A549 (cell line): ENCODE data around the gene ERN1.

Experiments used
- CBX8 ChIP-seq: fragments of 200-600 bp; sonication (generic); IDR thresholded peaks from 2 replicates; pipeline ENCODE4 v1.6.1; 2016
- CHD4 ChIP-seq: fragments of 200-600 bp; sonication (generic); IDR thresholded peaks from 2 replicates; pipeline ENCODE4 v1.6.1; 2016; ENCODE audit warnings: antibody characterized with exemption, mild to moderate bottlenecking, borderline replicate concordance
- EP300 ChIP-seq, 2 experiments: fragments of >200 bp; sonication (Bioruptor Twin); formaldehyde crosslinking; IDR thresholded peaks; 2 replicates in 1 of 2; 3 replicates in 1 of 2; pipeline ENCODE4 v1.6.1; 2016 to 2017
- JUN ChIP-seq, 2 experiments: fragments of >200 bp; sonication (Bioruptor Twin); formaldehyde crosslinking; IDR thresholded peaks; 2 replicates in 1 of 2; 3 replicates in 1 of 2; pipeline ENCODE4 v1.6.1; 2016 to 2017
- MAFK ChIP-seq: fragments of 450-650 bp; IDR thresholded peaks from 2 replicates; pipeline ENCODE4 v1.6.1; 2014; ENCODE audit not compliant: partially characterized antibody
- TF ChIP-seq, protein P1 (sequence below): fragments of >200 bp; sonication (Bioruptor Twin); formaldehyde crosslinking; IDR thresholded peaks from 3 replicates; pipeline ENCODE4 v1.5.1; 2016

GRCh38 chr17:64156670-64157069 is 26.7 kb upstream of the ERN1 start:
- TF ChIP-seq, protein P1, sequence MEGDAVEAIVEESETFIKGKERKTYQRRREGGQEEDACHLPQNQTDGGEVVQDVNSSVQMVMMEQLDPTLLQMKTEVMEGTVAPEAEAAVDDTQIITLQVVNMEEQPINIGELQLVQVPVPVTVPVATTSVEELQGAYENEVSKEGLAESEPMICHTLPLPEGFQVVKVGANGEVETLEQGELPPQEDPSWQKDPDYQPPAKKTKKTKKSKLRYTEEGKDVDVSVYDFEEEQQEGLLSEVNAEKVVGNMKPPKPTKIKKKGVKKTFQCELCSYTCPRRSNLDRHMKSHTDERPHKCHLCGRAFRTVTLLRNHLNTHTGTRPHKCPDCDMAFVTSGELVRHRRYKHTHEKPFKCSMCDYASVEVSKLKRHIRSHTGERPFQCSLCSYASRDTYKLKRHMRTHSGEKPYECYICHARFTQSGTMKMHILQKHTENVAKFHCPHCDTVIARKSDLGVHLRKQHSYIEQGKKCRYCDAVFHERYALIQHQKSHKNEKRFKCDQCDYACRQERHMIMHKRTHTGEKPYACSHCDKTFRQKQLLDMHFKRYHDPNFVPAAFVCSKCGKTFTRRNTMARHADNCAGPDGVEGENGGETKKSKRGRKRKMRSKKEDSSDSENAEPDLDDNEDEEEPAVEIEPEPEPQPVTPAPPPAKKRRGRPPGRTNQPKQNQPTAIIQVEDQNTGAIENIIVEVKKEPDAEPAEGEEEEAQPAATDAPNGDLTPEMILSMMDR = no peak
- no peak for TF ChIP-seq CHD4
- no peak for TF ChIP-seq CBX8
- no peak for TF ChIP-seq JUN (IDR thresholded peaks at IDR 0.05)
- no peak for TF ChIP-seq EP300 (IDR thresholded peaks at IDR 0.05)
- no peak for TF ChIP-seq MAFK
